ENCODE data around the gene TSPAN3.

TSPAN3 gene

DNA sequence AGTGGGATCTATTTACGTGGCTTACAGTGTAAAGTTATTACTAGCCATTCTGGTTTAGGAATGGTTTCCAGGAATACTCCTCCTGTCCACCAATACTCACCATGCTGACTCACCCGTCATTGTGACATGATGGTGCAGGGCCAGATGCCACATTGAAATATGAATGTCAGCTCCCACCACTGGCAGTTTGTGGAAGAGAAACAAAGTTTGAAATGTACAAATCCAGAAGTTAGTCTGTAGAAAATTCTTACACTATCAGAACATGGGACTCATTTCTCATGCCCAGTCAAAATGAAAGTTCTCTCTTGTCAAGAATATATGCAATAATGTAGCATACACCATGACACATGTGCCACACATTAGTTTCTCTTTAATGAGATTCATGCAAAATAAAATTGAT is 14.4 kb upstream of the TSPAN3 start:
- FAIRE-seq (peak; percentile 89), DNase-seq (ENCODE audit: insufficient read length, low spot score) (peak; percentile 54)

DNA sequence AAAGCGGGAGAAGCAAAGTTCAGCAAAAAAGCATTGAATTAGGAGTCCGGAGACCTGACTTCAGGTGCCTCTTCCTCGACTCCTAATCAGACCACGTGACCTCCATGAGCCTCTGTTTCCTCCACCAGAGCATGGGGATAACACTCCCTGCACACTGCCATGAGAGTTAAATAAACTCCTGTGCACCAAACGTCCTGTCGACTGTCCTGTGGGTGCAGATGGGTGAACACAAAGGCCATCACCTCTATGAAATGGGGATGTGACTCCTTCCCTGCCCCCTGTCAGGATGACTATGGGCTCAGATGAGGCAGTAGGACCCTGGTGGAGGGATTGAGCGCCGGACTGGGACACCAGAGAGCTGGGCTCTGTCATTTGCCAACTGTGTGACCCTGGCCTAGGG is 13.5 kb upstream of the TSPAN3 start:
- DNase-seq (ENCODE audit: insufficient read length, low spot score), result no peak

DNA sequence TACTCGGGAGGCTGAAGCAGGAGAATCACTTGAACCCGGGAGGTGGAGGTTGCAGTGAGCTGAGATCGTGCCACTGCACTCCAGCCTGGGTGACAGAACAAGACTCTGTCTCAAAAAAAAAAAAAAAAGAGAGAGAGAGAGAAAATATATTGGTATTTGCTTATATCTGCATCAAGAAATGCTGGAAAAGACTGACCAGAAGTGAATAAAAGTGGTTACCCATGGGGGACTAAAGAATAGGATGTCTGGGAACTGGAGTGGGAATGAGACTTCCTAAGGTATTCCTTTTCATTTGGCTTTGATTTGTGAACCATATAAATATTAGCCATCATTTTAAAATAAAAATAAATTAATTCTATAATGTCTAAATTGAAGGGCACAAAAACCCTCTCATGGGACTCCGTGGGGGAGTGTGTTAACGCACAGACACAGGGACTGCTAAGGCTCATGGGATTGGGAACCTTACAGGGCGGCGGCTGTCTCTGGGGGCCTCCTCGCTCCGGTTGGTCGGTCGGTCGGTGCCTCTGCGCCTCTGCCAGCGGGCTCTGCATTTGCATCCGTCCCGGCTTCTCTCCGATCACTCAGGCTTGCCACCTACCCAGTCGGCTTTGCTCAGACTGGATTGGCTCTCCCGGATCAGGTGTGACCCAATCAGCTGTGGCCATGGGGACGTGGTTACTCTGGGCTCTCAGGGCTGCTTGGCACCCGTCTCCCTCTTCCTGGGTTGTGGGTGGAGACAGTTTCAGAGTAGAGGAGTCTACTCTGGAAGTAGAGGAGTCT is 12.7 kb upstream of the TSPAN3 start:
- DNase-seq (ENCODE audit: insufficient read length, low spot score), result no peak
- FAIRE-seq, result no peak

More for the DNA sequence above, 13.5 kb upstream of the TSPAN3 start:
- FAIRE-seq, result no peak

DNA sequence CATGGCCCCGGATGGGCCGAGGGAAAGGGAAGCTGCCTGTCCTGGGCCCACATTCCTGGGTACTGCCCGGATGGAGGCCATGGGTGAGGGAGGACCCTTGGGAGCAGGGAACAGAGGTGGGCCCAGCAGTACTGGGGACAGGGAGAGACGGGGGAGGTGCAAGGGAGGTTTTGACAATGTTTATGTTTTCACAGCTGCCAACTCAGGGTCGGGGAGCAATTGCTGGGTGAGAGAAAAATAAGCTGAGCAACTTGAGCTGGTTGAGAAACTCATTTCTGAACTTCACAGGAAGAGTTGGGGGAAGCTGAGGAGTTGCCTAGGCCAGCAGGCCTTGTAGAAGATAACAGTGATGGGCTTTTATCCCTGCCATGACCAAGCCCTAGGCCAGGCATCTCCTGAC is 11.1 kb upstream of the TSPAN3 start:
- FAIRE-seq (no peak), DNase-seq (ENCODE audit: insufficient read length, low spot score) (no peak)

DNA sequence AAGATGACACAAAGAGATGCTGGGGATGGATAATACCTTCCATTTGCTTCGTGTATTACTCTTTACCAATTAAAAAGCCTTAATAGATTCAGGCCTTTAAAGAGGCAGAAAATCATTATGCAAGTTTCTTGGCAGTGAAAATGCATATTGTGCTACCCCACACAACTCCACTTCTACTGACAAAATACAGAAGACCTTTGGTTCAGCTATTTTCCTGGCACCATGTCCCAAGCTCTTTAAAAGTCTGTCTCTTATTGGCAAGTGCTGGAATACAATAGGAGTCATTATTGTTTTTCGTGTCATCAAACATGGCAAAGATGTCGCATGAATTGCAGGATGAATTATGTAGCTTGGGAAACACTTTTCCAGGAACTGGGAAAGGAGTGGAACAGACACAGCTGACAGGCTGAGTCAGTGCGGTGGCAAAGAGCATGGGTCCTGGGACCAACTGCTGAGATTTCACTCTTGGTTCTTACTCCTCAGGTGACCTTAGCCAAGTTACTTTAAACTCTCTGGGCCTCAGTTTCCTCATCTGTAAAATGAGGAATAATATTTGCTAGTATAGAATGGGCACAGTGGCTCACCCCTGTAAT is 5.5 kb upstream of the TSPAN3 start:
- no peak for FAIRE-seq
- no peak for DNase-seq (ENCODE audit: insufficient read length, low spot score)

DNA sequence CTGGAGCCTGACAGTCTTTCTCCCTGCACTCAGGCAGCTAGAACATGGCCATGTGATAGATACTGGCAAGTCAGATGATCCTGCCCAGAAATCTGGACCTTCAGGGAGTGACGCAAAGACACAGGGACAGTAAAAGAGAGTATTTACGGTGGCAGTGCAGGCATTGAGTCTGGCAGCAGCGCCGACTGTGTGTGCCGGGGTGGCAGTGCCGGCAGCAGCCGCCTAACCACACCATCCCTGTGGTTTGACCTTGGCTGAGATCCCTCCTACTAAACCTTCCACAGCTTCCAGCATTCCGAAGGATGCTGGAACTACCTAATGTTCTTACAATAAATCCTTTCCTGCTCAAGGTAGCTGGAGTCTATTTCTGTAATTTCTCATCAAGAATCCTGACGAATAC is 4.6 kb upstream of the TSPAN3 start:
- FAIRE-seq (no peak), DNase-seq (ENCODE audit: insufficient read length, low spot score) (no peak)

DNA sequence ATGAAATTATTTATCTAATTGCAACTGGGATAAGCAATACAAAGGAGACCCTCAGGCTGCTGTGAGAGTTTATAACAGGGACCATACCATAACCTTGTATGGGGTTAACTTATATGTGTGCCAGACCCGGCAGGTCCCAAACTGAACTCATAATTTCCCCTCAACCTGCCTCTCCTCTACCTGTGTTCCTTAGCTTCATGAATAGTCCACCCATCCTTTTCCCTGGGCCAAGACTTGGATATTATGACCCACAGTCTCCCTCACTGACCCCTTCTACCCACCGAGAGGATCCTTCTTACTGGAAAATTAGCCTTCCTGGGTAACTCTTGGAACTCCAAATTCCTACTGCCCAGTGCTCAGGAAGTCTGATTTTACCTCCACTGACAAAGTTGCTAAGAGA is 3.4 kb upstream of the TSPAN3 start:
- DNase-seq (ENCODE audit: insufficient read length, low spot score) (no peak), FAIRE-seq (no peak)

DNA sequence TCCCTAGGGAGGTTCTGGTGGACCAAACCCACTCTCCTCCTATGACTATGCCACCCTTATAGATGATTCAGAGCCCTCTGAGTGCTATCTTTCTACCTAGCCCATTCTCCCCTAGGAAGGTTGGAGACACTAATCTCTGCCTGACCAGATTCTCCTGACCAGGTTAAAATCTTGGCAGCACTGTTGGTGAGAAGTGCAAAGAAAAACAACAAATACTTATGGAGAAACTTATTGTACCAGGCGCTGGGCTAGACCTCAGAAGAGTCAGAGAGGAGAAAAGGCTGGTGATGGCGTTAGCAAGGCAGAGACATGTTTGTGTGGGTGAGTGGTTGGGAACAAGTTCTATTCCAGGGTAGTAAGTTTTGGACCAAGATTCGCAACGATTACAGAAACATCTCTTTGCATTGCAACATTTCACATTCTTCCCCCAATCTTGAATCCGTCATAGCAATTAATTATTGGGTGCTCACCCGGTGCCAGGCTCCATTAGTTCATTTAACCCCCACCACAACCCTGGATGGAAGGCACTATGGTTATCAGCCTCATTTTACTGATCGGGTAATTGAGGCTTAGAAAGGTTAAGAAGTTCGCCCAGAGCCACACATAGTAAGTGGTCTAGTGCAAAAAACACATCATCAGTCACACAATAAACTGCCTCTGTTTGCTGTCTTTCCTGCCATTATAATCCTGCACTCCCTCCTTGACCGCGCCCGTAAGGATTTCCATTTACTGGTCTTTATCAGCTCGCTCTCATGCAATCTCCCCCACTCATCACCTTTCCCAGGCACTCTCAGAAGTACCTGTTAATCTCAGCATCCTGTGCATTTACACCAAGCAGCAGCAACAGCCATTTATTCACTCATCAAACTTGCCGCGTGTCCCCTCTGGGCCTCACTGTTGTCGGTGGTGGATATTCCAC is 655 bp upstream of the TSPAN3 start:
- DNase-seq (ENCODE audit: insufficient read length, low spot score) (no peak), FAIRE-seq (no peak)

DNA sequence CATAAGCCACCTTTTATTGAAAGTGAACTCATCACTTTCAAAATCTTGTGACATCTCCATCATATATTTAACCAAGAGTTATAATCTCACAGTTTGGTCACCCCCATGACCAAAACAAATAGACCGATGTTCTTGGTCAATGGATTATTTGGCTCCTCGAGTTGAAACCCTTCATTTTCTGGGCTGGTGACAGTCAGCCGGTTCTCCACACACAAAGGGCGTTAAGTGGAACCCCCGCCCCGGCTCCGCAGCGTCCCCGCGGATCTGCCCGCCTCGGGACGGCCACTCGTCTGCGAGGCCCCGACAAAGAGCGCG is 772 bp downstream of the TSPAN3 start:
- no peak for DNase-seq (ENCODE audit: insufficient read length, low spot score)
- FAIRE-seq, result no peak

DNA sequence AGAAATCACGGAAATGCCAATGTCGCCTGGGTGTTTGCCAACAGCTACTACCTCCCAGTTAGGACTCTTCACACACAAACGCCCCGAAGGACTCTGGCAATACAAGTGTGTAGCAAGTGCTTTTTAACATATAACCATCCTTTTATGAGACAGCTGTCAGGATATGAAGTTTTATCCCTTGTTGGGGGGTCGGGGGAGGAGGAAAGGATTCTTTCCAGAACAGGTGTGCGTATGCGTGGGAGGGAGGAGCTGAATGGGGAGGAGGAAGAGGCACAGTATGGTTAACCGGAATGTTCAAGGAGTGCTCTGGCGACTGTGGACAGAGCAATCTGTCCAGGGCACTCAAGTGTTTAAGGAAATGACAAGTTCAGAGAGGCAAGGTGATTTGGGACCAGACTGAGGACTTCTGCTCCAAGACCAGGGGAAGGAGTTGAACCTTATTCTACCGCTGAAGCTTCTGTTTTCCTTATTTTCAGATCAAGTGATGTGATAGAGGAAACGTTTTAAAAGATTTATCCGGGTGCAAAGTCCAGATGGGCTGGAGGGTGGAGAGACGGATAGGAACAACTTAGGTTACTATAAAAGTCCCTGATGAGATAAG is 1.3 kb downstream of the TSPAN3 start:
- FAIRE-seq, result no peak
- DNase-seq (ENCODE audit: insufficient read length, low spot score), result no peak

DNA sequence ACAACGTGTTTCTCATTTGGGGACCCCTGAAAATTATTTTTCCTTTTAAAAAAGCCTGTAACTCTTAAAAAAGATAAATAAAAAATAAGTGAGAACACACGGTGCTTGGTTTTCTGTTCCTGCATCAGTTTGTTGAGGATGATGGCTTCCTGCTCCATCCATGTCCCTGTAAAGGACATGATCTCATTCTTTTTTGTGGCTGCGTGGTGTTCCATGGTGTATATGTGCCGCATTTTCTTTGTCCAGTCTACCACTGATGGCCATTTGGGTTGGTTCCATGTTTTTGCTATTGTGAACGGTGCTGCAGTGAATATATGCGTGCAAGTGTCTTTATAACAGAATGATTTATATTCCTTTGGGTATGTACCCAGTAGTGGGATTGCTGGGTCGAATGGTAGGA is 2.3 kb downstream of the TSPAN3 start:
- FAIRE-seq, result no peak

DNA sequence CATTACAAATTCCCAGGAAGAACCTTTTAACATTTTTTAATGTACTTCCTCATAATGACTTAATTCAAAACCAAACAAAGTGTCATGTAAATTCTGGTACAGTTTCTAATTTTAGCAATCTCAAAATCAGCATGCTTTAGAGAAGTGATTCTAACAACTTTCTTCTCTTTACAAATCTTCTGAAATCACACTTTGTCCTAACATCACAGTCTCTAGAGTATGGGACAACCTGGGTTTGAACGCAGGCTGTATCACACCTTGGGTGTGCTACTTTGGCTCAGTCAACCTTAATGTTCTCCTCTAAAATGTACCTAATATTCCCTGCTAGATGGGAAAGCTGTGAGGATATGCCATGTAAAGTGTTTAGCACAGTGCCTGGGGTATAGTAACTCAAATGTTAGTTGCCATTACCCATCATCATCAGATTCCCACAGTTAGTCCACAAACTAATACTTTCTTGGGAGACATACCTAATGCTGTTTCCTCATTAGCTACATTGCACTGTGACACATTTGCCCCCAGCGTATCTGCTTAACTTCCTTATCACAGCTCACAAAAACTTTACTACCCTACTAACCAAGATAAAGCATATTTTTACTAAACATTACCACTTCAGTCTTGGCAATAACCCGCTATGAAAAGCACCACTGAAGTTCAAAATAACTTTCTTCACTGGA is 3.1 kb downstream of the TSPAN3 start:
- no peak for FAIRE-seq
- DNase-seq (ENCODE audit: insufficient read length, low spot score), result no peak

More for the DNA sequence above, 2.3 kb downstream of the TSPAN3 start:
- no peak for DNase-seq (ENCODE audit: insufficient read length, low spot score)

DNA sequence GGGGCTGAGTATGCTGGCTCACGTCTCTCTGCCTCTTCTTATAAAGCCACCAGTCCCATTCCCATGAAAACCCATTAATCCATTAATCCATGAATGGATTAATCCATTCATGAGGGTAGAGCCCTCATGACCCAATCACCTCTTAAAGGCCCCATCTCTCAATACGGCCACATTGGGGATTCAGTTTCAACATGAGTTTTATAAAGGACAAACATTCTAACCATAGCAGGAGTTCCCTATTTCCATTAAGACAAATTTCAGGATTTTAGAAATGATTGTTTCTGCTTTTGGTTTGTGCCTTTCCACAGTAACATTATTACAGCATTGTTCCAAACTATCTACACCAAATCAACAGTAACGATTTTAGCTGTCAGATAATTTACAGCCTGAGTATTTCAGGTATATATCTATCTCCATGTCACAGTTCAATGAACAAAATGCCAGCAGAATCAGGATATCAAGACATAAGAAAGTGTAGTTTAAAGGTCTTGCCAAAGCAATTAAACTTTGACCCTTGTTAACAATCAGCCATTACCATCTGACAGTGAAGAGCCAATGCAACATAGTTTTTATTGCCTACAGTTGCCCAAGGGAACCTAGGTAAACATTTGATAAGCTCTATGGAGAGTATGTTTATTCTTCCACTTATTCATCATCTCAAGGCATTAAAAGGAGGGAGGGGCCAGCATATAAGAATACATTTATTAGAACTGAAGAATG is 3.8 kb downstream of the TSPAN3 start:
- DNase-seq (ENCODE audit: insufficient read length, low spot score) (no peak), FAIRE-seq (no peak)

DNA sequence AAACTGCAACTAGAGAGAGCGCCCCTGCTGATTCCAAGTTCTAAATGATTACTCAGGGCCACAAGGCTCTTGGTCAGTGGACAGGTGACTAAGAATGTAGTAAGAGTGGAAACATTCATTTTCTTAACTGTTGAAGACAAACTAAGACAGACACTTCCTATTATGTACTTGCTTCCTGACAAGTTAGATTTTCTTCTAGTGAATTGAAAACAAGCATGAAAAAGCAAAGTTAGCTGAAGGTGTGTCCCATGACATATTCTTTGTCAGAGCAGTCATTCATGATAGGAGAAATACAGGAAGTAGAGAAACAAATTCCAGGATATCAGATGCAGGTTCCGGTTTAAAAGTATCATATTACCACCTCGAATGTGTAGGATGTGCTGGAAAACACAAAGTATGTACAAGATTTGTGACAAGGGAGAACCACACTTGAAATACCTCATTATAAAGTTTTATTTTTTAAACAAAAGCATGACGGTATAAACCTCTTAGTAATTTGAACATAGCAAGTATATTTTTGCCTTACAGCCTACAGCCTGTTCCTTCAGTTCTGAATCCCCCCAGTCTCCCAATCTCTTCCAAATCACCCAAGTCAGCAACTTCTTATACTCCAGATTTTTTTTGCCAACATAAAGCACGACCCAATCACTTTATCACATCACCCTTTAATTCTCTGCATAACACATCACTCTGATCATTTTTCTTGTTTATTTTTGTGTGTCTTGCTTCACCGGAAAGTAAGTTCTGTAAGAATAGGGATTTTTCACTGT is 6.2 kb downstream of the TSPAN3 start:
- no peak for DNase-seq (ENCODE audit: insufficient read length, low spot score)
- FAIRE-seq, result no peak

DNA sequence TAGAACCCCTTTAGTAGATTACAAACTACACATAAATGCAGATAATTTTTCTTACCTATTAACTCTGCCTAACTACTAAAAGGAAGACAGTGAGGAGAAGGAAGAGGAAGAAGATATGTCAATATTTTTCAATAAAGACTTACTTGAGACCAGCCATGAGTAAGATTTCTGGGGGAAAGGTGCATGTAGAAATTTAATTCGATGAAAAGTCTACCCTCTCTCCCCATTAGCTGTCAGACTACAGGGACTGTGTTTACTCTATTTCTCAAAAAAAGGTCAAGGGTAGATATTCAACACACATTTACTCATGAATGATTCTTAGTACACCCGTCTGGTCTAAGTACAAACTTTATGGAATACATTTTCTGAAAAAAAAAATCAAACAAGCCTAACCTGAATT is 6.8 kb downstream of the TSPAN3 start:
- DNase-seq (ENCODE audit: insufficient read length, low spot score) (no peak), FAIRE-seq (no peak)

DNA sequence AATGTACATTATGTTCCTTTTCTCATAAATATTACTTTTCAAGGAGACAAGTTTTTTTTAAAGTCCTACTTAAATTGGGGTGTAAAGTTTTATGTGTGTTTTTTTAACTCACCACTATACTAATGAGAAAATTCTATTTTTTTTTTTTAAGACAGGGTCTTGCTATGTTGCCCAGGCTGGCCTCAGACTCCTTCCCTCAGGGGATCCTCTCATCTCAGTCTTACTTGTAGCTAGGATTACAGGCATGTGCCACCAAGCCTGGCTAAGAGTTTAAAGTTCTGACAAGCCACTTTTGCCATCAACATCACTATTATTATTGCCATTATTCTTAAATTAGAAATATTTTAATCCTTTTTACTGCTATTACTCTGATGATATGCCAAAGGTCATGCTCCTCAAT is 7.7 kb downstream of the TSPAN3 start:
- FAIRE-seq, result no peak
- no peak for DNase-seq (ENCODE audit: insufficient read length, low spot score)

DNA sequence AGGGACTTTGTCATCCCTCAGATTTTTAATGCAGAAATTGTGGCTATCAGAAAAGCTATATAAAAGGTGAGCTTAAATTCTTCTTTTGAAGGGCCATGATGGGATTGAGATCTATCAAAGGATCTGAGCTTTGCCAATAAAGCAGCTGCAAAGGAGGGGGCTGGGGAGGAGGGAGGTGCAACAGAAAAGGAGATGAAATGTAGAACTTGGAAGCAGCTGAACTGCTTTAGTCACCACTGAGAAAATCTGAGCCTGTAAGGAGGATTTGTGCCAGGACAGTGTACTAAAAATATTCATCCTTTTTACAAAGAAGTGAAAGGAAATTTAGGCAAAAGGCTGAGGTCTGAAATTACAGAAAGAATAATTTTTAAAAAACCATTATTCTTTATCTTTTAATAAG is 10.4 kb downstream of the TSPAN3 start:
- DNase-seq (ENCODE audit: insufficient read length, low spot score) (no peak), FAIRE-seq (no peak)

DNA sequence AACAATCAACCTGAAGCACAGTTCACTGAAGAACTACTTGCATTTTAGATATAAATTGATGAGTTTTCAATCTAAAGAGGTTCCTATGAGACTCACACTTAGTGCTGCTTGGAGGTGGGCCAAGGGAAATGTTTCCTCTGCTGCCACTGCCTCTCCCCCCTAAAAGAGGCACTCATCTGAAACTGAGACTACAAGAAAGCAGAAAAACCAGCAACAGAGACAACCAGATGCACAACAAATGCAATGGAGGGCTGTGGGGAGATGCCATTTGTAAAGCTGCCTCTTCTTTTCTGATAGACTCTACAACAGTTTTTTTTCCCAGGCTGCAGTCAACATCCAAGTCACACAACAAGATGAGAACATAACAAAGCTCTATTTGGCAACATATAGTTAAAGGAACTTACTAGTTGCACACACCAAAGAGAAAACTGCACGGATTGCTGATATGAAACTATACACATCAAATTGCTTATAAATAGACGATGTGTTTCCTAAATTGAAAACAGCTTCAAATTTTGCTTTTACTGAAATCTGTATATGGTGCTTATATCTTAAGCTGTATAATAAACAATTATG is 11.0 kb downstream of the TSPAN3 start:
- DNase-seq (ENCODE audit: insufficient read length, low spot score), result no peak
- FAIRE-seq, result no peak

DNA sequence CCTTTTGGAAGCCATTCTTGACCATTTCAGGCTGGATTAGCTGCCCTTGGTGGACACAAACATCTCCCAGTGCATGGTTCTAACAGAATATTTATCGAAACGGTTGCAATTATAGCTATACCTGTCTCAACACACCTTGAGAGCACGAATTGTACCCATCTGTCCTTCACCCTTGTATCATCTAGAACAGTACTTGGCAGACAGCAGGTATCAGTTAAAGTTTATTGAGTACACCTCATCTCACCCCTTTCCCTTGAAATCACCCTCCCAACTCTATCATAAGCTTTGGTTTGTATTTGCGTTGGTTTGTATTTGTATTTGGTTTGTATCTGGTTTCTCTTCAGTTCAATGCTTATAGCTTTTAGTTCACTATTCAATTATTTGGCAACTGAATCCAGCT is 12.4 kb downstream of the TSPAN3 start:
- FAIRE-seq (no peak), DNase-seq (ENCODE audit: insufficient read length, low spot score) (no peak)
